Measurements from ENCODE around the gene TENT5C.

Gene TENT5C

GRCh38 chr1:117622726-117623125 lies 16.9 kb downstream of the TENT5C start:
- DNase-seq, result no peak
- H3K4me1 ChIP-seq (ENCODE audit: control insufficient read depth, insufficient read depth, low read length, poor library complexity, severe bottlenecking), result peaks cover 5% of the 10 kb centered on the region
- no peaks in the 10 kb centered on the region for H3K9me3 ChIP-seq (ENCODE audit: control insufficient read depth, low read length)
- H3K27ac ChIP-seq (ENCODE audit: insufficient read depth, low read length, poor library complexity, severe bottlenecking), result no peak overlapping the region
- peaks cover 20% of the 10 kb centered on the region for H3K36me3 ChIP-seq (ENCODE audit: control insufficient read depth, insufficient read depth, low read length)
- H3K4me3 ChIP-seq (ENCODE audit: insufficient read depth, low read depth, low read length, poor library complexity, severe bottlenecking), result no peak overlapping the region
- no peaks in the 10 kb centered on the region for H3K27me3 ChIP-seq (replicated peaks; ENCODE audit: control insufficient read depth, insufficient read depth, low read length, poor library complexity, severe bottlenecking)

- H3K9me3 ChIP-seq (ENCODE audit: control insufficient read depth, low read length), result no peaks in the 10 kb centered on the region
- no peaks in the 10 kb centered on the region for H3K27me3 ChIP-seq (replicated peaks; ENCODE audit: control insufficient read depth, insufficient read depth, low read length, poor library complexity, severe bottlenecking)
- no peak for DNase-seq
- H3K4me3 ChIP-seq (ENCODE audit: insufficient read depth, low read depth, low read length, poor library complexity, severe bottlenecking), result no peak overlapping the region
- H3K4me1 ChIP-seq (ENCODE audit: control insufficient read depth, insufficient read depth, low read length, poor library complexity, severe bottlenecking), result peaks cover 5% of the 10 kb centered on the region
- peaks cover 20% of the 10 kb centered on the region for H3K36me3 ChIP-seq (ENCODE audit: control insufficient read depth, insufficient read depth, low read length)
- no peak overlapping the region for H3K27ac ChIP-seq (ENCODE audit: insufficient read depth, low read length, poor library complexity, severe bottlenecking)
Measured at GRCh38 chr1:117623141-117623540, 17.3 kb downstream of the TENT5C start.

DNA sequence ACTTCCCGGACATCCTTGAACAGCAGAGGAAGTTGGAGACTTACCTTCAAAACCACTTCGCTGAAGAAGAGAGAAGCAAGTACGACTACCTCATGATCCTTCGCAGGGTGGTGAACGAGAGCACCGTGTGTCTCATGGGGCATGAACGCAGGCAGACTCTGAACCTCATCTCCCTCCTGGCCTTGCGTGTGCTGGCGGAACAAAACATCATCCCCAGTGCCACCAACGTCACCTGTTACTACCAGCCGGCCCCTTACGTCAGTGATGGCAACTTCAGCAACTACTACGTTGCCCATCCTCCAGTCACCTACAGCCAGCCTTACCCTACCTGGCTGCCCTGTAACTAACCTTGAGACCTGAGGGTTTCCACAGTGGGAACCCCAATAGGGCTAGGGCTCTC lies 17.9 kb downstream of the TENT5C start:
- Histone ChIP-seq H3K36me3 (ENCODE audit: control insufficient read depth, insufficient read depth, low read length) (peaks cover 20% of the 10 kb centered on the region), H3K27me3 (replicated peaks; ENCODE audit: control insufficient read depth, insufficient read depth, low read length, poor library complexity, severe bottlenecking) (no peaks in the 10 kb centered on the region), H3K27ac (ENCODE audit: insufficient read depth, low read length, poor library complexity, severe bottlenecking) (no peak overlapping the region), H3K4me1 (ENCODE audit: control insufficient read depth, insufficient read depth, low read length, poor library complexity, severe bottlenecking) (peaks cover 5% of the 10 kb centered on the region), H3K9me3 (ENCODE audit: control insufficient read depth, low read length) (no peaks in the 10 kb centered on the region), H3K4me3 (ENCODE audit: insufficient read depth, low read depth, low read length, poor library complexity, severe bottlenecking) (no peak overlapping the region)
- no peak for DNase-seq

DNA sequence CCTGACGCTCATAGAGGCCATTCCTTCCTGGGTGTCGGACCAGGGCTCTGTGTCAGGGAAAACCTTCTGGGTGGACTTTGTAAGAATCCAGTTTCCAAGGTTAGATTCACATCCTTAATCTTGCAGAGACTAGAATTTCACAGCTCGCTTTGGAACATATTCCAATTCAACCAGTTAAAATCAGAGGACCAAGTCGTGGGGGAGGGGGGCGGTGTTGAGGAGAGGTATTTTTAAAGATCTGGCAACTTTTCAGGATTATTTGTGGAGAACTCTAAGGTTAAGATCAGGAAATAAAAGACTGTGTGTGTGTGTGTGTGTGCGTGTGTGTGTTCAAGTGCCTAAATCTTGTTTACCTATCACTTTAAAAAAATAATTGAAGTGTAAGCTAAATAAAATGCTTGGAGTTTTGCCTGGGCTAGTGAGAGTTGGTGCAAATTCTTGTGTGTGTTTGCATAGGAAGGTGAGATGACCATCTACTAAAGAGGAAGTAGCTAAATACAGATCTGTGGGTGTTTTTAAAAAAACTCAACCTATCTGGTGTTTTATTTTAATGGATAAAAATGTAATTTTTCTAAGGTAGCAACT lies 21.8 kb downstream of the TENT5C start:
- H3K4me3 ChIP-seq (ENCODE audit: insufficient read depth, low read depth, low read length, poor library complexity, severe bottlenecking), result no peak overlapping the region
- DNase-seq, result no peak
- no peaks in the 10 kb centered on the region for H3K9me3 ChIP-seq (ENCODE audit: control insufficient read depth, low read length)
- H3K27ac ChIP-seq (ENCODE audit: insufficient read depth, low read length, poor library complexity, severe bottlenecking), result no peak overlapping the region
- peaks cover 16% of the 10 kb centered on the region for H3K36me3 ChIP-seq (ENCODE audit: control insufficient read depth, insufficient read depth, low read length)
- H3K4me1 ChIP-seq (ENCODE audit: control insufficient read depth, insufficient read depth, low read length, poor library complexity, severe bottlenecking), result peaks cover 5% of the 10 kb centered on the region
- H3K27me3 ChIP-seq (replicated peaks; ENCODE audit: control insufficient read depth, insufficient read depth, low read length, poor library complexity, severe bottlenecking), result no peaks in the 10 kb centered on the region

- Histone ChIP-seq H3K9me3 (ENCODE audit: control insufficient read depth, low read length) (no peaks in the 10 kb centered on the region), H3K27me3 (replicated peaks; ENCODE audit: control insufficient read depth, insufficient read depth, low read length, poor library complexity, severe bottlenecking) (no peaks in the 10 kb centered on the region), H3K4me3 (ENCODE audit: insufficient read depth, low read depth, low read length, poor library complexity, severe bottlenecking) (no peak overlapping the region), H3K4me1 (ENCODE audit: control insufficient read depth, insufficient read depth, low read length, poor library complexity, severe bottlenecking) (peaks cover 5% of the 10 kb centered on the region), H3K27ac (ENCODE audit: insufficient read depth, low read length, poor library complexity, severe bottlenecking) (no peak overlapping the region), H3K36me3 (ENCODE audit: control insufficient read depth, insufficient read depth, low read length) (peaks cover 12% of the 10 kb centered on the region)
- no peak for DNase-seq
Measured at GRCh38 chr1:117628343-117628742, 22.5 kb downstream of the TENT5C start.

- H3K27me3 ChIP-seq (replicated peaks; ENCODE audit: control insufficient read depth, insufficient read depth, low read length, poor library complexity, severe bottlenecking), result no peaks in the 10 kb centered on the region
- H3K4me3 ChIP-seq (ENCODE audit: insufficient read depth, low read depth, low read length, poor library complexity, severe bottlenecking), result no peak overlapping the region
- H3K36me3 ChIP-seq (ENCODE audit: control insufficient read depth, insufficient read depth, low read length), result no peaks in the 10 kb centered on the region
- no peak for DNase-seq
- no peaks in the 10 kb centered on the region for H3K9me3 ChIP-seq (ENCODE audit: control insufficient read depth, low read length)
- no peak overlapping the region for H3K27ac ChIP-seq (ENCODE audit: insufficient read depth, low read length, poor library complexity, severe bottlenecking)
- H3K4me1 ChIP-seq (ENCODE audit: control insufficient read depth, insufficient read depth, low read length, poor library complexity, severe bottlenecking), result peaks cover 5% of the 10 kb centered on the region
Measured at GRCh38 chr1:117629625-117630422, 24.0 kb downstream of the TENT5C start.

DNA sequence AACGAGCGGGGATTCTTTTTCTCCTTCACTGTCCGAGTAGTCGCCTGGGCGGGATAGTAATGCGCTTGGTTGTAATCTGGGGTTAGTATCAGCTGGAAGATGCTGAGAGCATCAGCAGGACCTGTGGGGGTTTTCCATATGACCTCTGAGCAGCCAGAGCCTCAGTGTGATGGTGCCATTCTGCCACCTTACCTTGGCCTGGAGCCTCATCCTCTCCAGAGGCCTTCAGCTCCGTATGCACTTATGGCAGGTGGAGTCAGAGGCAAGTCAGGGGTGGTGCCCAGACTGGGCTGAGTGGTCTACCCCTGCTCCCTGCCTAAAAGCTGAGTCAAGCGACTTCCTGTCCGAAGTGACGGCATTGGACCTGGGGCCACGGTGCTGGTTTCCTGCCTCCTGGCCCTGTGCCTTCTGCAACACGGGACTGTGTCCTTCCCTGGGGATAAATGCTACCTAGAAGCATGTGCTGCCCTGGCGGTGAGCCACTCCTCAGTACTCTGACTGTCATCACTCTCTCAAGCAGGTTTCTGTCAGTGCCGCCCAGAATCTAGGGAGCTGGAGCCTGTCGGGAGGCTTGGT lies 24.7 kb downstream of the TENT5C start:
- Histone ChIP-seq H3K27ac (ENCODE audit: insufficient read depth, low read length, poor library complexity, severe bottlenecking) (no peak overlapping the region), H3K27me3 (replicated peaks; ENCODE audit: control insufficient read depth, insufficient read depth, low read length, poor library complexity, severe bottlenecking) (no peaks in the 10 kb centered on the region), H3K4me3 (ENCODE audit: insufficient read depth, low read depth, low read length, poor library complexity, severe bottlenecking) (no peak overlapping the region), H3K36me3 (ENCODE audit: control insufficient read depth, insufficient read depth, low read length) (no peaks in the 10 kb centered on the region), H3K9me3 (ENCODE audit: control insufficient read depth, low read length) (no peaks in the 10 kb centered on the region), H3K4me1 (ENCODE audit: control insufficient read depth, insufficient read depth, low read length, poor library complexity, severe bottlenecking) (peaks cover 5% of the 10 kb centered on the region)
- no peak for DNase-seq

GRCh38 chr1:117631359-117632160 lies 25.7 kb downstream of the TENT5C start:
- H3K27me3 ChIP-seq (replicated peaks; ENCODE audit: control insufficient read depth, insufficient read depth, low read length, poor library complexity, severe bottlenecking), result no peaks in the 10 kb centered on the region
- no peaks in the 10 kb centered on the region for H3K36me3 ChIP-seq (ENCODE audit: control insufficient read depth, insufficient read depth, low read length)
- no peak for DNase-seq
- peaks cover 2% of the 10 kb centered on the region for H3K4me1 ChIP-seq (ENCODE audit: control insufficient read depth, insufficient read depth, low read length, poor library complexity, severe bottlenecking)
- no peak overlapping the region for H3K27ac ChIP-seq (ENCODE audit: insufficient read depth, low read length, poor library complexity, severe bottlenecking)
- no peak overlapping the region for H3K4me3 ChIP-seq (ENCODE audit: insufficient read depth, low read depth, low read length, poor library complexity, severe bottlenecking)
- no peaks in the 10 kb centered on the region for H3K9me3 ChIP-seq (ENCODE audit: control insufficient read depth, low read length)

DNA sequence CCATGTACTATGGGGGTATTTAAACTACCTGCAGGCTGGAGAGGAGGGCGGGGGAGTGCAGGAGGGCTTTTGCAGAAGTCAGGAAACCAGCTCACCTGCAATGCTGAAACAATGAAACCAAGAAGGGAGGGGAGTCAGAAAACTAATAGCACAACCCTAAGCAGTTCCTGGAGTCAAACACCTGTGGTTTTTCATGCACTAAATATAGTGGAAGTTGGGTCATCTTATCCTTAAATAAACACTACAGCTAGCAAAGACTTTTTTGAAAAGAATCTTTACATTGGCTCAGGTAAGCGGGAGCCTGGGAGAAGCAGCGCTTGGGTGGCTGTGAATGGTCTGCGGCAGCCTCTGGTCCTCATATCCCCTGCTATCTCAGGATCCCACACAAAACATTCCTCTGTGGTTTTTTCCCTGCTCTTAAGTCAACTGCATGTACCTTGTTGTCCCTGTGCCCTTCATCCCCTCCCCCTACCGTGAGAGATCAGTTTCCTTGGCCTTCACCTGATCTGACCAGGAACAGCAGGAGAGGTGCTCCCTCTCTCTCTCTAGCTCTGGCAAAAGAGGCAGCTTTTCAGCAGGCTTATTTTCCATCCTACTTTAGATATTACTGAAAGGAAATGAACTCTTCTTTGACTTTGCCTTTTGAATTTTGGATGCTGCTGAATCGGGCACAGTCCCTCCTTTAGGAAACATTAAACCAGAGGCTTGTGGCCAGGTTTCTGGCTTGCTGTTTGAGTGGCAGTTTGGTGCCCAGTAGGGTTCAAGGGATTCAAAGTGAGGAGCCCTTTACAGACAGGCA lies 26.6 kb downstream of the TENT5C start:
- no peak for DNase-seq
- Histone ChIP-seq H3K4me1 (ENCODE audit: control insufficient read depth, insufficient read depth, low read length, poor library complexity, severe bottlenecking) (no peaks in the 10 kb centered on the region), H3K36me3 (ENCODE audit: control insufficient read depth, insufficient read depth, low read length) (no peaks in the 10 kb centered on the region), H3K4me3 (ENCODE audit: insufficient read depth, low read depth, low read length, poor library complexity, severe bottlenecking) (no peak overlapping the region), H3K27me3 (replicated peaks; ENCODE audit: control insufficient read depth, insufficient read depth, low read length, poor library complexity, severe bottlenecking) (no peaks in the 10 kb centered on the region), H3K27ac (ENCODE audit: insufficient read depth, low read length, poor library complexity, severe bottlenecking) (no peak overlapping the region), H3K9me3 (ENCODE audit: control insufficient read depth, low read length) (no peaks in the 10 kb centered on the region)

Measured in effector memory CD4-positive, alpha-beta T cell (primary cell).